Measurements from ENCODE around the gene RGS12.

RGS12 gene

GRCh38 chr4:3336382-3337356 lies 43.8 kb downstream of the RGS12 start:
- no peak for DNase-seq

- DNase-seq = no peak
These were observed 44.5 kb downstream of the RGS12 start for GRCh38 chr4:3337357-3337732.

GRCh38 chr4:3337811-3338210 lies 45.0 kb downstream of the RGS12 start:
- no peak for DNase-seq

- no peak for DNase-seq
These were observed 45.6 kb downstream of the RGS12 start for GRCh38 chr4:3338321-3338838.

- no peak for DNase-seq
These were observed 46.2 kb downstream of the RGS12 start for GRCh38 chr4:3338976-3339531.

- DNase-seq = no peak
These were observed 46.8 kb downstream of the RGS12 start for GRCh38 chr4:3339577-3339976.

- DNase-seq = no peak
These were observed 47.3 kb downstream of the RGS12 start for GRCh38 chr4:3340038-3340699.

GRCh38 chr4:3340700-3341083 lies 47.9 kb downstream of the RGS12 start:
- DNase-seq = peak; percentile 14

- DNase-seq = no peak
These were observed 48.9 kb downstream of the RGS12 start for GRCh38 chr4:3341760-3342159.

- no peak for DNase-seq
These were observed 49.5 kb downstream of the RGS12 start for GRCh38 chr4:3342182-3342854.
